Measurements from ENCODE around the gene UNC13C. TPM values are rescaled to one million over a fixed set of nuclear protein-coding genes. Genes with fewer than 3 reads are reported as not detected.

Gene UNC13C
- total and polyA plus RNA-seq, 10 of the 15 experiments (the other 5 are each of a cell fraction or from before 2014, with no cell fraction given): 9.9 to 81.3 (median 25.0) TPM

GRCh38 chr15:54033356-54033860, 55.2 kb downstream of the UNC13C start (continued):
- TF ChIP-seq, protein P1, sequence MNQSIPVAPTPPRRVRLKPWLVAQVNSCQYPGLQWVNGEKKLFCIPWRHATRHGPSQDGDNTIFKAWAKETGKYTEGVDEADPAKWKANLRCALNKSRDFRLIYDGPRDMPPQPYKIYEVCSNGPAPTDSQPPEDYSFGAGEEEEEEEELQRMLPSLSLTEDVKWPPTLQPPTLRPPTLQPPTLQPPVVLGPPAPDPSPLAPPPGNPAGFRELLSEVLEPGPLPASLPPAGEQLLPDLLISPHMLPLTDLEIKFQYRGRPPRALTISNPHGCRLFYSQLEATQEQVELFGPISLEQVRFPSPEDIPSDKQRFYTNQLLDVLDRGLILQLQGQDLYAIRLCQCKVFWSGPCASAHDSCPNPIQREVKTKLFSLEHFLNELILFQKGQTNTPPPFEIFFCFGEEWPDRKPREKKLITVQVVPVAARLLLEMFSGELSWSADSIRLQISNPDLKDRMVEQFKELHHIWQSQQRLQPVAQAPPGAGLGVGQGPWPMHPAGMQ (IDR thresholded peaks at IDR 0.05; ENCODE audit: borderline replicate concordance): no peak

- RAD21 ChIA-PET (ENCODE audit: unreplicated experiment): interaction anchor here (0.9 to 1.0 kb wide), 2 partner anchors 19 to 36 kb away, joined by 3 to 4 read pairs; no protein-coding TSS in a partner anchor
- FAIRE-seq (no peak), DNase-seq (ENCODE audit: low read depth, low spot score) (no peak), ATAC-seq (peak; percentile 62)
- H3K4me2 ChIP-seq (ENCODE audit: control insufficient read depth, insufficient read depth): no peak overlapping the region
- H3K27me3 ChIP-seq (replicated peaks in 1 of 2; ENCODE audit: control insufficient read depth in 2 of 2, insufficient read depth in 2 of 2, low read length in 1 of 2): no peaks in the 10 kb centered on the region
- H3K4me3 ChIP-seq: no peak overlapping the region
- H2AFZ ChIP-seq (ENCODE audit: control insufficient read depth, low read depth, low read length): no peak overlapping the region
- no peak overlapping the region for H3K9ac ChIP-seq (ENCODE audit: control insufficient read depth, insufficient read depth, low read length)
- no peaks in the 10 kb centered on the region for H4K20me1 ChIP-seq (ENCODE audit: control insufficient read depth, insufficient read depth)
- intact Hi-C loops (cut with micrococcal nuclease; ENCODE audit: unreplicated experiment) (no loop called here), in situ Hi-C loops (cut with MboI) (no loop called here)
- H3K4me1 ChIP-seq (ENCODE audit: control insufficient read depth, insufficient read depth, low read length): no peaks in the 10 kb centered on the region
- POLR2A ChIA-PET: no interaction called here
- BruUV-seq (replicated peaks): no TSS peak
- no peaks in the 10 kb centered on the region for H3K79me2 ChIP-seq (ENCODE audit: control insufficient read depth, insufficient read depth, low read length)
- H3K36me3 ChIP-seq (ENCODE audit: control insufficient read depth in 2 of 2, insufficient read depth in 2 of 2, low read length in 1 of 2): no peaks in the 10 kb centered on the region
- SMC1A ChIA-PET (ENCODE audit: uncharacterized antibody, unreplicated experiment): interaction anchor here (0.6 to 1.6 kb wide), 6 partner anchors 13 to 71 kb away, joined by 3 to 7 read pairs (median 3); no protein-coding TSS in a partner anchor
- TF ChIP-seq NR2F1 (conservative IDR thresholded peaks at IDR 0.05): 0 out of 2 replicates have a peak, but pooled peaks have one; percentile 29
- no peak for TF ChIP-seq YY1 (IDR thresholded peaks at IDR 0.05; ENCODE audit: low read depth, low read length)
- CTCF ChIA-PET: interaction anchor here (1.2 kb wide), 1 partner anchor 30 kb away, joined by 4 read pairs; no protein-coding TSS in a partner anchor
- no peak overlapping the region for H3K27ac ChIP-seq (ENCODE audit: control insufficient read depth, insufficient read depth)
- no peaks in the 10 kb centered on the region for H3K9me3 ChIP-seq (replicated peaks; ENCODE audit: control insufficient read depth, insufficient read depth, low read length)
- 0% methylated on average over 3 of the region's 3 CpGs for WGBS (ENCODE audit: insufficient coverage, insufficient replicate concordance, low lambda C conversion rate, missing lambda C conversion rate)
Observed at GRCh38 chr15:54033869-54034458, 55.7 kb downstream of the UNC13C start.

All from GM12878 (cell line).